HG03432 (cell line): ENCODE results near the gene EFL1.

Source experiments
- ATAC-seq: cut with Tn5 transposase; IDR thresholded peaks from one replicate; pipeline ENCODE4 v1.9.1; 2021; ENCODE audit warnings: mild to moderate bottlenecking, moderate library complexity; ENCODE audit not compliant: unreplicated experiment

The EFL1 gene

DNA sequence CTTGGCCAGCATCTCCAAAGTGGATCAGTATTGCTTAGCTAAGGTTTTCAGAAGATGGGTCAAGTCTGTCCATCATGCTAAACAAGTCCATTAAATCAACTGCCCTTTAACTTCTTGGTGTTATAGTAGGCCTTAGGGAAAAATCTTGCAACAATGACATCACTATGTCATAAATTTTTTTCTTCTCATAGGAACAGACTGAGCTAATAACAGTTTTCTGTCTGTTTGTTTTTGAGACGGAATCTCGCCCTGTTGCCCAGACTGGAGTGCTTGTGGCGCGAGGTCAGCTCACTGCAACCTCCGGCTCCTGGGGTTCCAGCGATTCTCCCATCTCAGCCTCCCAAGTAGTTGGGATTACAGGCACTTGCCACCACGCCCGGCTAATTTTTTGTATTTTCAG lies 94.2 kb downstream of the EFL1 start:
- ATAC-seq = no peak

DNA sequence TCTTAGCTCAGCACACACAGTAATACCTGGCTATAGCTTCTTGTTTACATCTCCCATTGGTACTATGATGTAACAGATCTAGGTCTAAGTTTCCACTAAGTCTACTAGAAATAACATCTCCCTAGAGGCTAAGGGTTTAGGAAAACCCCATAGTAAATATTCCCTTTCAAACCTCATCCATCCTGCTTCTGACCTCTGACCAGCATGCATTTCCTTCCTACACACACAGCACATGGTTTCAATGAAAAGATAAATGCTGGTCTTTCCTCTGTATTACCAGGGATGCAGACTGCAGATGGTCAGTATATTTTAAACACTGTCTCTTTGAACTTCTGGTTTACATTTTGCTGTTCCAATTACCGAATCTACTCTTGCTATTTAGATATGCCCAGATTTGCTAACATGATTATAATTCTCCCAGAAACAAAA lies 96.6 kb downstream of the EFL1 start:
- ATAC-seq = no peak

DNA sequence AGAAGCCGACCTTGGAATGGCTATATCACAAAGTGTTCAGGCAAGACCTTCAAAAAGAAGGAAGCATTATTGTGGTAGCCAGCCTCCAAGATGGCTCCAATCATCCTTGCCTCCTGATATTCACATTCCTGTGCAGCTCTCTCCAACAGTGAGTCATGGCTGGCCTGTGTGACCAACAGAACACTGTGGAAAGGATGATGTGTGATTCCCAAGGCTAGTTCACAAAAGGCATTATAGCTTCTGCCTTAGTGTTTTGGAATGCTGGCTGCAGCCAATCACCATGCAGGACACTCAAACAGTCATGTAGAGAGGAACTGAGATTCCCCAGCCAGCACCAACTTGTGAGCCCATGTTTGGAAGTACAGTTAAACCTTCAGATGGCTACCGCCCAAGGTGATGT lies 102.6 kb downstream of the EFL1 start:
- no peak for ATAC-seq

DNA sequence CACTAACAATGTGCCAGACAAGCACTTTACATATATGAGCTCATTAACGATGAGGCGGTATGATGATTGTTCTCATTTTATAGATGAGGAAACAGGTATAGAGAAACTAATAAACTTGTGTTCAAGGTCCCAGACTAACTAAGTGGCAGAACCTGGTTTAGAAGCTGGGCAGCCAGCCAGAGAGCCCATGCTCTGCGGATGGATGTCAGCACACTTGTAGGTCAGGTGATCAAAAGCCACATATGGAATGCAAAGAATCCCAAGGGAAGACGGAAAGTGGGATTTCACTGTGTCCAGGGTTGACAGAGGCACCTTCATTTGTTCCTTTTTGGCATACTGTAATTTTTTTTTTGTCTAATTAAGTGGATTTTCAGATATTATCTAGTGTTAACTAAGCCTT lies 103.7 kb downstream of the EFL1 start:
- ATAC-seq = no peak

DNA sequence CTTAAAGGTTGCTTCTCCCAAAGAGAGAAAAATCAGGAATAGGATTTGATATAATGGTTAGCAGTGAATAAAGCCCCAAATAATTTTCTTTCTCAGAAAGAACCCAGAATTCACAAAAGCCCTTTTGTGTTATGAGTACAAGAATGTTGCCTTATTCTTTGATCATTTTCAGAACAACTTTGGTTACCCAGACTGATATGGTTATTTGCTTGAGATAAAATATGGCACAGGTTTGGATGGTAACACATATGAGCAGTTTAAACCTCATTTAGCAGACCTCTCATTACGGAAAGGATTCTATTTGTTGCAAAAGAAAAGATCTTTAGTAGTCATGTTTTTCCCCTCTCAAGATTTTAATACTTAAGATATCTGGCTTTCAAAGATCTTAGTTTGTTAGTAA lies 111.9 kb downstream of the EFL1 start:
- no peak for ATAC-seq

DNA sequence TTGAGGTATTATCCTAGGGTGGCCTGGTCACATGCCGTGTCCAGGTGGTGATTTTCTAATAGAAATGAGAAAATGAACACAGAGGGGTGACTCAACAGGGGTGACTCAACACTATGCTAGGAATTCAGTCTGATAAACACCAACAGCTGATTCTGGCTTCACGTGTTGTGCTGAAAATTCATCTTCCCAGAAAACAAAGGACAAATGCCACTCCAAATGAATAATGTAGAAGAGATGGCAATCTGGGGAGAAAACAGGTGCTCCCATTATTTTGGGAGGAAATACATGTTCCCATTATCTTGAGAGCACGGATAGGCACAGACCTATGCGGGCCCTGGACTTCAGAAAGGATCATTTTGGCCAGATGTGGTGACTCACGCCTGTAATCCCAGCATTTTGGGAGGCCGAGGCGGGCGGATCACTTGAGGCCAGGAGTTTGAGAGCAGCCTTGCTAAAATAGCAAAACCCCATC lies 115.5 kb downstream of the EFL1 start:
- no peak for ATAC-seq

DNA sequence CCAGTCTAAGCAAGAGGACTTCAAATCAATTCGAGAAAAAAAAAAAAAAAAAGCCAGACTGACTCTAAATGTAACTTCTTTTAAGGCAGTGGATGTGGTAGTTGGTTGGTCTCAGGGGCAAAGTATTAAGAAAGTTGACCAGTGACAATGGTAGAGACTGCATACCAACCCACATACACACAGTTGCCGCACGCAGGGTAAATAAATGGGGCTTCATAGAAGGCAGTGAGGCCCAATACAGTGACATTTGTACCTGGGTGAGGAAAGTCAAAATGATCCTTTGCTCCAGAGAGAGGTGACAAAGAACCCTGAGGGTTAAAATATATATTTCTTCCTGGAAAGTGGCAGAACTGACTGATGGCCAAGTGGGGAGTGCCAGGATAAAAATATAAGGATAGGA lies 116.0 kb downstream of the EFL1 start:
- no peak for ATAC-seq

DNA sequence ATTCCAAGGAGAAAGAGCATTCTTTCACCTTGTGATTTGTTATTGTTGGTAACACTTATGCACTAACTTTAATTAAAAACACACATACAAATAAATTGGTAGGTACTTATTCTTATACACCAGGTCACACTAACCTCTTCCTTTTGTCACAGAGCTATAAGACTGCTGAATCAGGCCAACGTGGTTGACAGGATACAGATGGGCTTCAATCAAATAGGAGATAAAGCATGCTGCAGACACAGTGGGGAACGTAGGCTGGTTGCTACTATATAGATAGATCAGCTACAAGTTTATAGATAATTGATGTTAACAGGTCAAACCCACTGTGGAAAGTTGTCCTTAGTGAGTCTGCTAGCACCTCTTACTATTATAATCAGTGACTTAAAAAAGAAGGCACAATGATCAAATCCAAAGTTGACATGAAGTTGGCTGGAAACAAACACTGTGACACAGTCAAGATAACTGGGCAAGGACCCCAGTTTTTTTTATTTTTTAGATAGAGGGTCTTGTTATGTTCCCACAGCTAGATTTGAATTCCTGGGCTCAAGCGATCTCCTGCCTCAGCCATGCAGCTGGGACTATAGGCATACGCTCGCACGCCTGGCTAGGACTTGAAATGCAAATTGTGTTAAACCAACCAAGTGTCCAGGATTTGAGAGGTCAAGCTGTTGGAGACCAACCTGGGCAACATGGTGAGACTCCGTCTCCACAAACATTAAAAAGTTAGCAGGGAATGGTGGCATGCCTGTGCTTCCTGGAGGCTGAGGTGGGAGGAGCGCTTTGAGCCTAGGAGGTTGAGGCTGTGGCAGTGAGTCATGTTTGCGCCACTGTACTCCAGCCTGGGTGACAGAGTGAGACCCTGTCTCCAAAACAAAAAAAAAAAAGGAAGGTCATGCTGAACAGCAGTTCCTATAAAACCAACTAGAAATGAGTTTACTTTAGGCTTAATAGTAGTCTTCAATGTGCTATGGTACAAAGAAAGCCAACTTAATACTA lies 118.8 kb downstream of the EFL1 start:
- no peak for ATAC-seq

DNA sequence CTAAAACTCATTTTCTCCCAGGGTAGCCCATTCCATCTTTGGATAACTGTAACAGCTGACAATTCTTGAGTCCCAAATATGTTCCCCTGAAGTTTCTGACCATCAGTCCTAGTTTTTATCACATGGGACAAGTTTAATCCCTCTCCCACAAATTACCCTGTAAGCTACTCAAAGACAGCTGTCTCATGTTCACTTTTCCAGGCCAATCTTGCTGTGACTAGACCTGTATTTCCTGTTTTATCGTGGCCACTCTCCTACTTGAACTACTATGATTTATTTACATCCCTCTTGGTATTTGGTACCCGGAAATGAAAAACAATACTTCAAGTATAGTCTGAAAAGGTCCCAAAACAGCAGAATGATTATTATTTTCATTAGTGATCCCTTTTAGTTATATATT lies 121.6 kb downstream of the EFL1 start:
- ATAC-seq = no peak

DNA sequence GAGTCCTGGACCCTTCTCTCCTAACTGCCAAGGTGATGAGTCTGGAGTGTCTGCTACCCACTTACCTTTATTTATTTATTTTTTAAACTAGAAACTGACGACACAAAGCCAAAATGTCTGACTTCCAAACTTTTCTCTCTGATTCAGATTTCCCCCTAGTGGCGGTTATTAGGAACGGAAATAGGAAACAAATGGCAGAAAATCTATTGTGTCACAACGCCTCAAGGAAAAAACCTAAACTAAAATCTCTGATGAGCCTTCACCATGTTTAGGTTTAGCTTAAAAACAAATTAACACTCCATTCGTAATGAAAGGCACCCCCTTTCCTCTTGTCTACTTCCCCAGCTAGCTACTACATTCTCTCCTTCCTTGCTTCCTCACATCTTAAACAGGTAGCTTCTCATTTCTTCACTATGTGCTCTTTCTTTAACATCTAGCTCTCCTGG lies 122.7 kb downstream of the EFL1 start:
- ATAC-seq = no peak

DNA sequence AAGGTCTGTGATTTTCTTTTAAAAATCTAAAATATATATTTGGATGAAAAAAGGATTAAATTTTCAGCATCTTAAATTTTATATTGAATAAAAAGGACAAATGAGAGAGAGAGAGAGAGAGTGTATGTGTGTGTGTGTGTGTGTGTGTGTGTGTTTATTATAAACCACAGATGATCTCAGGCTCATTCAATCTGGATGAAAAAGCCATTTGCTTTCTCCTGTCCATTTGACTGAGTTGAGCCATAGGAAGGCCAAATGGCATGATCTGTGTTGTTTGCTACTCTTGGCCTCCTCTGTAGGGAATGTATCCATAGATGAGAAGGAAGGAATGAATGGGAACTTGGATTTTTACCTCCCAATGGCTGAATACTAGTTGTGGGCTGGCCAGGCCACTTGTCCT lies 124.2 kb downstream of the EFL1 start:
- no peak for ATAC-seq

DNA sequence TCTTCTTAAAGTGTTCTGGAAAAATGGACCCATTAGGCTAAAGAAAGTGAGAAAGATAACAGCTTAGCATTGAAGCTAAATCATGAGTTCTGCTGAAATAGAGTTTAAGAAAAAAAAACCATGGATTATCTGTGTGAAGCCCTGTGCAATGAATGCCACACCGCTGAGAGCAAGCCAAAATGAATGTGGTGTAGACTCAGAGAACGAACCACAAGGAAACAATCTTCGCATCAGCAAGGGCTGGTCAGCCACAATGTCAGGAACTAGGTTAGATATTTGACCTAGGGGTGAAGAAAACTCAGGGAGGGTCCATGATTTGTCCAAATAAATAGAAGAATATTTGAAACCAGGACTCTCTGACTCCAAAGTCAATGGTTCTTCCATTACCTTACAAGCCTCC lies 125.3 kb downstream of the EFL1 start:
- ATAC-seq = no peak

DNA sequence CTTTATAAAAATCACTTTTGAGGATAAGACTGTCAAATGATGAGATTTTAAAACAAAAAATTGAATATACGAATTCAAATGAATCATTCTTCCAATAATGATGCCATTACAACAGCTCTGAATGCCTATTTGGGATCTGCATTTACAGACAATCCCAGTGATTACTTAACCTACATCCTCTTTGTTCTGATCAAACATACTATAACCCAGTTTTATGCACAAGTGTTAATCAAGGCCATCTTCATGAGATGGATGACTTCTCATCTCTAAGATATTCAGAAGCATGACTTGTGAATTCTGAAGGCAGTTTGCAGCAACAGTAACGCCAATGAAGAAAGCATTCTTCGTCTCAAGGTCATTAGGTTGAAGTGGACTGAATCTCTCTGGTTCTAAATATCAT lies 126.4 kb downstream of the EFL1 start:
- ATAC-seq = no peak

DNA sequence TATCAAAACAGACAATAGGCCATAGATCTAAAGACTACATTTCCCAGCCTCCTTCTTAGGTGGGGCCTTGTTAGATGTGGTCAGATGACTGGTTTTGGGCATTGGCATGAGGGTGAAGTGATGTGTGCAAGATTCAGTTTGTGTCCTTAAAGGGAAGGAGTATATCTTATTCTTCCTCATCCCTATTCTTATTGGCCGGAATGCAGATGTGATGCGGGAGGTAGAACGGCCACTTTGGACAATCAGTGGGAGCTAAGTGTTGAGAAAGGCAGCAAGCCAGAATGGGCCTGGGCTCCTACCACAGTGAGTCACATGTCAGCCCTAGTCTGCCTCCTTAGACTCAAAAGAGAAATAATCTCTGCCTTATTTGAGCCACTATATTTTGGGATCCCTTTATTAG lies 126.9 kb downstream of the EFL1 start:
- no peak for ATAC-seq

DNA sequence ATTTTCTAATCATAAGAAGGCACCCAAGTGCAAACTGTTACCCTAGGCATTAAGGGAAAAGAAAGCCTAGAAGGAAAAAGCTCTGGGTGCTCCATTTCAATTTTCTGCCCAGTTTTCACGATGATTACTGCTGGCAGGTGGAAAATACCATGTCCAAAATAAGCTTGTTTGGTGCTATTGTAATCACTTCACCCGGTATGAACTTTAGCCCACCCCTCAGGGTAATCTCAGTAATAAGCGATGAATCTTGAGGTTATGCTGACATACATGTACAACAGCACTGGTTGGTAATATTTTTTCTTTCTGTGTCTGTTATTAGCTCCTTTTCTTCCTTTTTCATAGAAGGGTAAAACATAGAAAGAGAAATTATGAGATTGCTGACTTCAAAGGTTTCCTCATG lies 128.1 kb downstream of the EFL1 start:
- ATAC-seq = no peak

DNA sequence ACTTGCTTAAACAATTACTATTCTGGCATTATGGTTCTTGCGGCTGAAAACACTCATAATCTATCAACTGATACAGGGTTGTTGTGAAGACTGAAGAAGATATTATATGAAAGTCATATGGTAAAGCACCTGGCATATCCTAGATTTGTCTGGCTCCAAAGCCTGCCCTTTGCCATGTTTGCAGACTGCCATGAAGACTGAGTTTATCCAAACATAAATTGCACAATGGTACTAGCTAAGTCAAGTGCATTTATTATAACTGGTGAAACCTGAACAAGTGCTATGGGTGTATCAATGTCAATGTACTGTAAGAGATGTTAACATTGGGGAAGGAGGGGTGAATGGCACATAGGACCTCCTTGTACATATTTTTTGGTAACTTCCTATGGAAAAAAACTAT lies 129.3 kb downstream of the EFL1 start:
- ATAC-seq = no peak

DNA sequence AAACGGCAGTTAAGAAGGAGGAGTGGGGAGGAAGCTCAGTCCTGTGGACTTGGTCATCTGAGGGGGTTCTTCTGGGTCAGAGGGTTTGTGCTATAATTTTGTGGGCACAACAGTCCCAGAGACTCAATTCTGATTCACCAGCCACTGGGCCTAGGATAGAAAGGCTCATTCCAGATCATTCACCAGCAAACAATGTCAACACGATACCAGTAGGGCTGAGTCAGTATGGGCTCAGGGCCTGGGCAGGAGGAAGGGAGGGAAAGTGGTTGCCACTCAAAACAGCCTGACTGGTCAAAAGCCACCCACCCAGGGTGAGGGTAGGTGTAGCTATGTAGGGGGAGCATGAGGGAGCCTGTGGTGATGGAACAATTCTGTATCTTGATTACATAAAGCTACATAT lies 129.8 kb downstream of the EFL1 start:
- ATAC-seq = no peak

DNA sequence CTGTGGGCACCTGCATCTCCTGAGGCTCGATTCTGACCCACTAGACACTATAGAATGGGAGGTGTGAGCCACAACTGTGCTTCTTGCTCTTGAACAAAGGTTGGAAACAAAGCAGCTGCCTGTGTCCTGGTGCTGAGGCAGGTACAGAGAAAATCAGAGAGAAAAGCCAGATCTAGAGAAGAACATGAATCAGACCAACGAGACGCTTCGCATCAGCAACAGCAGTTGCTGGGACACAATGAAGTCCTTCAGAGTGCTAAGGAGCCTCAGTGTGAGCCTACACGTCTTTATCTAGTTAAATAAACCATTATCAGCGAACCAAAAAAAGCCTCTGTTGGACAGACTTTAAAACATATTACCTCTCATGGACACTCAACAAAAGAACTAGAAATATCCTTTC lies 130.4 kb downstream of the EFL1 start:
- no peak for ATAC-seq

DNA sequence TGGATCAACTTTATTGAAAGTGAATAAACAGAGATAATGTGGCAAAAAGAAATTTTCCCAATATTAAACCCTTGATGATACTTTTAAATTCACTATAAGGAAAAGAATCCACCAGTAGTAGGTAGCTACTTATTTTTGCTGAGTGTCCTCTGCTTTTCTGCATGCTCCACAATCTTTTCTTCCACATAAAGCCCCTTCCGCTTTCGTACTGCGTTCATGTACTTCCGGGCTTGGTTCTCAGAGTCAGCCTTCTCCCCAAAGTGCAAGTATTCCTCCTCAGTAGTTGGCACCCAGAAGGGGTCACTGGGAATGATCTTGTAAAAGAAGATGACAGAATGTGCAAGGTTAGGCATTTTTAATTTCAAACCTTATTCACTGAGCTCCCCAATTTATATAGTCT lies 132.3 kb downstream of the EFL1 start:
- ATAC-seq = no peak

DNA sequence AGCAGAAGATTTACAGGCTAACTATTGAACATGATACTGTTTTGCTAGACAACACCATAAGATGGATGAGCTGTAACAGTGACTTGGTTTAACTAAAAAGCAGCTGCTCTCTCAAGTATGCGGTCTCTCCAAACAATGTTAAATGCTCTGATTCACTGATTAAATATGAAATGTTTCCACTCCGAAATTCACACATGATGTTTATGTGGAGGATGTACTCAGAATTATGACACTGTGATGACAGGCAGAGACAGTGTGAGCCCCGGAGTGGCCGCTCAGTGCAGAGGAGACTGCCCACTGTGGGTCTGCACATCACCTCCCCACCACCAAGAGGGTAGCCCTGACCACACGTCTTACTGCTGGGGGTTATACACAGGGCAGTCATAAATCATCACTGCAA lies 132.8 kb downstream of the EFL1 start:
- ATAC-seq = no peak

DNA sequence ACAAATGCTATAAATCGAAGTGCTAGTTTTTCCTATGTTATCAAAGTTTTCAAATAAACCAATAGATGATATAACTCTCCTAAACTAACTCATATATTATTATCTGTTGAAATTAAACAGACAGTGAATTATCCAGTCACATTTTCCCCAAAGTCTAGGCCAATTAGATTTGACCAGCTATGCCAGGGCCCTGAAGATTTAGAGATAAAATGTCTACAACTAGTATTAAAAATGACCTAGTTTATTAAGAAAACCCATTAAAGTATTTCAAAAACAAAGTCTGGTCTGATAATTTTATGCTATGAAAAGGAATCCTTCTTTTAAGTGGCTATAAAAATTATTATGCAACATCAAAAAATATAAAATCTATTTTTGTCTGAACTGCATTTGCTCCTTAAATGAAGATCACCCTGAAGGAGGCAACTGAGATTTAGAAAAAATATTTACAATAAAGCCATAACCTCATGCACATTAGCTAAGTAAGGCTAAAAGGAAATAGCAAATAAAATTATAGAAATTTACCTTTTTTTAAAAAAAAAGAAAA lies 133.3 kb downstream of the EFL1 start:
- no peak for ATAC-seq

DNA sequence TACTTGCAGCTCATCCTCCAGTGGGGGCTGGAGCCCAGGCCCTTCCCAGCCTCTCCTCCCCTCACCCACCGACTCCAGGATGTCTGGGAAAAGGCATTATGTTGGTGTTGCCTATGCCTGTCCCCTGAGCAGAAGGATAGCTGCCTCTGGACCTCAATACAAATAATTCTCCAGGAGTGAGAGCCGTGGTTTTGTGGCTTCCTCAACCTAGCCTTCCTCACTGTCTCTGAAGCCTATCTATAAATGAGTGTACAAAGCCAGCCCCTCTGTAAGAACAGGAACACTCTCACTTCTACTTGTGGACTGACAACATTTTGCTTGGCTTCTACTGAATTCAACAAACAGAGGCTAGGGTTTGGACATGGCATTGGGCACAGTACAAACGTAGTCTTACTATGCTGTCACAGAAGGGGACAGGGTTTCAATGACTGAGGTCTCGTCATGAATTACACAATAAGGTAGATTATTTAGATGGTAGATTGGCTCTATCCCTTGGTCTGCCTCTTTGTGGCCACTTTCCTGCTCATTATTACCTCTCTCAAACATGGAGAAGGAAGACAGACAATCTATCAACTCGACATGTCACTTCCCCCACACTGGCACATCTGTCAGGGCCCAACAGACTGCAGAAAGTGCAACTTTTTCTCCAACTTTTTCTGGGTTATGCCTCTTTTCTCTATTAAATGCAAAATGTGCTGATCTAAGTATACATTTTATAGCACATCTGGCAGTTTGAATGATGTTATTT lies 134.0 kb downstream of the EFL1 start:
- ATAC-seq = no peak
